ENCODE data around the gene STX18. TPM values are rescaled to one million over a fixed set of nuclear protein-coding genes. Genes with fewer than 3 reads are reported as not detected.

Gene STX18
- total RNA-seq, 2 donors from 2014 or later: 18.5 to 39.8 TPM

GRCh38 chr4:4460759-4461158 is 81.1 kb downstream of the STX18 start:
- Histone ChIP-seq H3K4me1 (ENCODE audit: control insufficient read depth in 1 of 2, low read depth in 2 of 2) (no peaks in the 10 kb centered on the region), H3K4me3 (no peak overlapping the region), H3K9me3 (no peaks in the 10 kb centered on the region), H3K27me3 (replicated peaks; ENCODE audit: insufficient read depth) (no peaks in the 10 kb centered on the region), H3K36me3 (peaks cover 26% of the 10 kb centered on the region), H3K27ac (no peak overlapping the region)
- DNase-seq (ENCODE audit: low spot score): no peak
- TF ChIP-seq, protein P1, sequence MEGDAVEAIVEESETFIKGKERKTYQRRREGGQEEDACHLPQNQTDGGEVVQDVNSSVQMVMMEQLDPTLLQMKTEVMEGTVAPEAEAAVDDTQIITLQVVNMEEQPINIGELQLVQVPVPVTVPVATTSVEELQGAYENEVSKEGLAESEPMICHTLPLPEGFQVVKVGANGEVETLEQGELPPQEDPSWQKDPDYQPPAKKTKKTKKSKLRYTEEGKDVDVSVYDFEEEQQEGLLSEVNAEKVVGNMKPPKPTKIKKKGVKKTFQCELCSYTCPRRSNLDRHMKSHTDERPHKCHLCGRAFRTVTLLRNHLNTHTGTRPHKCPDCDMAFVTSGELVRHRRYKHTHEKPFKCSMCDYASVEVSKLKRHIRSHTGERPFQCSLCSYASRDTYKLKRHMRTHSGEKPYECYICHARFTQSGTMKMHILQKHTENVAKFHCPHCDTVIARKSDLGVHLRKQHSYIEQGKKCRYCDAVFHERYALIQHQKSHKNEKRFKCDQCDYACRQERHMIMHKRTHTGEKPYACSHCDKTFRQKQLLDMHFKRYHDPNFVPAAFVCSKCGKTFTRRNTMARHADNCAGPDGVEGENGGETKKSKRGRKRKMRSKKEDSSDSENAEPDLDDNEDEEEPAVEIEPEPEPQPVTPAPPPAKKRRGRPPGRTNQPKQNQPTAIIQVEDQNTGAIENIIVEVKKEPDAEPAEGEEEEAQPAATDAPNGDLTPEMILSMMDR (IDR thresholded peaks at IDR 0.05): no peak
- no peak for ATAC-seq (ENCODE audit: insufficient number of reproducible peaks, low FRiP score, low read depth)

- H3K4me3 ChIP-seq: no peak overlapping the region
- no peak for ATAC-seq (ENCODE audit: insufficient number of reproducible peaks, low FRiP score, low read depth)
- TF ChIP-seq, protein P1 (IDR thresholded peaks at IDR 0.05): no peak
- H3K27me3 ChIP-seq (replicated peaks; ENCODE audit: insufficient read depth): no peaks in the 10 kb centered on the region
- peaks cover 33% of the 10 kb centered on the region for H3K36me3 ChIP-seq
- H3K4me1 ChIP-seq (ENCODE audit: control insufficient read depth in 1 of 2, low read depth in 2 of 2): no peaks in the 10 kb centered on the region
- DNase-seq (ENCODE audit: low spot score): no peak
- no peak overlapping the region for H3K27ac ChIP-seq
- no peaks in the 10 kb centered on the region for H3K9me3 ChIP-seq
Measured at GRCh38 chr4:4459181-4459580, 82.7 kb downstream of the STX18 start.

- H3K4me3 ChIP-seq: no peak overlapping the region
- no peaks in the 10 kb centered on the region for H3K4me1 ChIP-seq (ENCODE audit: control insufficient read depth in 1 of 2, low read depth in 2 of 2)
- no peaks in the 10 kb centered on the region for H3K9me3 ChIP-seq
- H3K27me3 ChIP-seq (replicated peaks; ENCODE audit: insufficient read depth): no peaks in the 10 kb centered on the region
- H3K36me3 ChIP-seq: peaks cover 42% of the 10 kb centered on the region
- DNase-seq (ENCODE audit: low spot score) (no peak), ATAC-seq (ENCODE audit: insufficient number of reproducible peaks, low FRiP score, low read depth) (no peak)
- TF ChIP-seq, protein P1 (IDR thresholded peaks at IDR 0.05): no peak
- H3K27ac ChIP-seq: no peak overlapping the region
Measured at GRCh38 chr4:4457803-4458553, 83.9 kb downstream of the STX18 start.

DNA sequence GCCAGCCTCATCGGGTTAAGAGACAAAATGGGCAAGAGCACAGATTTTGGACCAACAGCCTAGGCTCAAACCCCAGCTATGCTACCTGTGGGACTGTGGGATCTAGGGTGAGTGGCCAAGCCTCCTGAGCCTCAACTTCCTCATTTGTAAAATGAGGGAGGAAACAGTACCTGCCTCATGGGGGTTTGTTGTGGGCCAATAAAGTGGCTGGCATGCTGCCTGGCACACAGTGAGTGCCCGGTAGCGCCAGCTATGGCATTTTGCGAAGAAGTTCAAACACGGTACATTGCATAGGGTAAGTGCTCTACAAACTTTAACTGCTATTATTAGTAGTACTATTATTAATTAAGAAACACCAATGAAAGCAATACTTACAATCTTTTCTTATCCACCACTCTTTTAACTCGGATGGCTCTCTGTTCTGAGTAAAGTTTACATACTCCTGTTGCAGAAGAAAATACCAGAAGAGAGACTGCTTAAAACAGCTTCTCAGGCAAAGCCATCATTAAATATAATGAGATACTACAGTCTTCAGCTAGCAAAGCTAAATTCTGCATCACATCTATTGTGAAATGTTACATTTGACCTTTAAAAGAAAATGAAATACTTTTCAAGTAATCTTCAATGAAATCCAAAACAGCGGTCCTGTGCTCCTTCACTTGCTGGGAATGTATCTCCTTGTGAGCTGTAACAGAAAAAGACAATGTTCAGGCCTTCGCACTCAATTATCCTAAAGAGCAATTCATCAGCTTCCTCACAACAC is 84.9 kb downstream of the STX18 start:
- no peaks in the 10 kb centered on the region for H3K9me3 ChIP-seq
- H3K27me3 ChIP-seq (replicated peaks; ENCODE audit: insufficient read depth): no peaks in the 10 kb centered on the region
- DNase-seq (ENCODE audit: low spot score) (no peak), ATAC-seq (ENCODE audit: insufficient number of reproducible peaks, low FRiP score, low read depth) (no peak)
- TF ChIP-seq, protein P1 (IDR thresholded peaks at IDR 0.05): no peak
- peaks cover 50% of the 10 kb centered on the region for H3K36me3 ChIP-seq
- H3K27ac ChIP-seq: no peak overlapping the region
- H3K4me3 ChIP-seq: no peak overlapping the region
- H3K4me1 ChIP-seq (ENCODE audit: control insufficient read depth in 1 of 2, low read depth in 2 of 2): no peaks in the 10 kb centered on the region

DNA sequence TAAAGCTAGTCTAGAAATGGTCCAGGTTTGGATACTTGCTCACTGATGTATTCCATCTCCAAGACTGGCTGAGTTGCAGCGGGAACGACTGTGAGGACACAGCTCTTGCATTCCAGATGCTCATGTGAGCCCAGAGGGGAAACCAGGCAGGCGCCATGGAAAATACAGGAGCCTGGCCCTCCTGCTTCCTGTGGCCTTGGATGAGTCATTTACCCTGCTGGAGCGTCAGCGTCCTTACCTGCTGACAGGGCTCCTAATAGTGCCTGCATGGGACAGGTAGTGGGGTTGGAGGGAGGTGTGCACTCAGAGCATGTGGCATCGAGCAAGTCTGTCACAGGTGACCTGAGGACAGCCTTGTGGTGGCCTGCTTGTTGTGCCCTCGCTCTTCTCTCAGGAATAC is 85.5 kb downstream of the STX18 start:
- no peak overlapping the region for H3K4me3 ChIP-seq
- H3K36me3 ChIP-seq: peaks cover 50% of the 10 kb centered on the region
- TF ChIP-seq, protein P1 (IDR thresholded peaks at IDR 0.05): no peak
- DNase-seq (ENCODE audit: low spot score): no peak
- no peak overlapping the region for H3K27ac ChIP-seq
- no peaks in the 10 kb centered on the region for H3K27me3 ChIP-seq (replicated peaks; ENCODE audit: insufficient read depth)
- no peaks in the 10 kb centered on the region for H3K4me1 ChIP-seq (ENCODE audit: control insufficient read depth in 1 of 2, low read depth in 2 of 2)
- no peaks in the 10 kb centered on the region for H3K9me3 ChIP-seq
- no peak for ATAC-seq (ENCODE audit: insufficient number of reproducible peaks, low FRiP score, low read depth)
